DND-41 (cell line): ENCODE results near the gene SMG5.

Source experiments
- EZH2 ChIP-seq: IDR thresholded peaks from 3 replicates; pipeline ENCODE4 v1.6.1; 2012; ENCODE audit warnings: borderline replicate concordance, low read depth, mild to moderate bottlenecking, moderate library complexity, low read length, inconsistent platforms; ENCODE audit not compliant: severe bottlenecking
- TF ChIP-seq, protein P1 (sequence below): IDR thresholded peaks from 2 replicates; pipeline ENCODE4 v1.5.1; 2012; ENCODE audit warnings: borderline replicate concordance, low read length, moderate library complexity, mild to moderate bottlenecking; ENCODE audit not compliant: poor library complexity, severe bottlenecking; ENCODE audit errors: extremely low read depth

DNA sequence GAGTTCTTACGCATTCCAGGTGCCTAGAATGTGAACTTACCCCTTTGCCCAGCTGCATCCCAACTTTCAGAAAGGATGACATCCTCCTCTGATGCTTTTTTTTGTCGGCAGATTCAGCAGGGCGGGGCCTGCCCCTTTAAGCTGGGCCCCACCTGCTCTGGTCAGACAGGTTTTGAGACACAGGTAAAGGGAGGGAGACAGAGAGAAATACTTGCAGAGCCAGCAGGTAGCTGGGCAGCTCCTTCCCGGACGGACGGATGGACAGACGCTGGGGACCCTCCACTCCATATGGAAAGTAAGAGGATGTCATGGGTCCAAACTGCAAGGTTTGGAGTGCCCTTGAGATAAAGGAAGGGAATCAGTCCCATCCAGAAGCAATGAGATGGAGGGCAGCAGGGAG lies 1.5 kb upstream of the SMG5 start, which contains the start of gene TMEM79:
- TF ChIP-seq, protein P1, sequence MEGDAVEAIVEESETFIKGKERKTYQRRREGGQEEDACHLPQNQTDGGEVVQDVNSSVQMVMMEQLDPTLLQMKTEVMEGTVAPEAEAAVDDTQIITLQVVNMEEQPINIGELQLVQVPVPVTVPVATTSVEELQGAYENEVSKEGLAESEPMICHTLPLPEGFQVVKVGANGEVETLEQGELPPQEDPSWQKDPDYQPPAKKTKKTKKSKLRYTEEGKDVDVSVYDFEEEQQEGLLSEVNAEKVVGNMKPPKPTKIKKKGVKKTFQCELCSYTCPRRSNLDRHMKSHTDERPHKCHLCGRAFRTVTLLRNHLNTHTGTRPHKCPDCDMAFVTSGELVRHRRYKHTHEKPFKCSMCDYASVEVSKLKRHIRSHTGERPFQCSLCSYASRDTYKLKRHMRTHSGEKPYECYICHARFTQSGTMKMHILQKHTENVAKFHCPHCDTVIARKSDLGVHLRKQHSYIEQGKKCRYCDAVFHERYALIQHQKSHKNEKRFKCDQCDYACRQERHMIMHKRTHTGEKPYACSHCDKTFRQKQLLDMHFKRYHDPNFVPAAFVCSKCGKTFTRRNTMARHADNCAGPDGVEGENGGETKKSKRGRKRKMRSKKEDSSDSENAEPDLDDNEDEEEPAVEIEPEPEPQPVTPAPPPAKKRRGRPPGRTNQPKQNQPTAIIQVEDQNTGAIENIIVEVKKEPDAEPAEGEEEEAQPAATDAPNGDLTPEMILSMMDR, result no peak
- TF ChIP-seq EZH2, result no peak
